Measurements from ENCODE around the gene GTPBP2.

DNA sequence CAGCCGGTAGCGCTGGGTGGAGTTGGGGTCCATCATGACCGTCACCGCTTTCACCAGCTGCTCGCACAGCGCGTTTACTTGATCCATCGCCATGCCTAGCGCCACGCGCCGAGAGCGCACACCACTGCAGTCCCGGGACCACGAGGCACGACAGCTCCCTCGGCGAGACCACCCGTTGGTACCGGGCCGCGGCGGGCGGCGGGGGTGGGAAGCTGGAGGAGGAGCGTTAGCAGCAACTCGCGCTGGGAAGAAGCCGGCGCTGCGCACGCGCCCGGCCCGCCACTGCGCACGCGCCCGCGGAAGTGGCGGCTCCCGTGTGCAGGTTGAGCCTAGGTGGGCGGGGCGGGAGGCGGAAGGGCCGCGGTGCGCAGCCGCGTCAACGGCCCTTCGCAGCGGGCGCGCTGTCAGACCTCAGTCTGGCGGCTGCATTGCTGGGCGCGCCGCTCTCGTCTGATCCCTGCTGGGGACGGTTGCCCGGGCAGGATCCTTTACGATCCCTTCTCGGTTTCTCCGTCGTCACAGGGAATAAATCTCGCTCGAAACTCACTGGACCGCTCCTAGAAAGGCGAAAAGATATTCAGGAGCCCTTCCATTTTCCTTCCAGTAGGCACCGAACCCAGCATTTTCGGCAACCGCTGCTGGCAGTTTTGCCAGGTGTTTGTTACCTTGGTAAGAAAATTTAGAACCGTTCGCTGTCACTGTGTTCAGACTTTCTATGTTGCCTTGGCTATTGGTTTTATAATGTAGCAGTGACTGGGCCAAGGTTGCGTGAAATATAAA lies 53.1 kb downstream of the GTPBP2 start, which contains the start of the genes POLH and XPO5:
- TF ChIP-seq ZFP30 (CRISPR knock-in tag; IDR thresholded peaks at IDR 0.05) (no peak), SNAI2 (CRISPR knock-in tag; IDR thresholded peaks at IDR 0.05) (no peak), ISL1 (CRISPR knock-in tag; IDR thresholded peaks at IDR 0.05) (no peak), RARB (CRISPR knock-in tag; IDR thresholded peaks at IDR 0.05) (no peak), ZFP3 (CRISPR knock-in tag; IDR thresholded peaks at IDR 0.05) (no peak), OSR1 (CRISPR knock-in tag; IDR thresholded peaks at IDR 0.05) (no peak), ESRRG (CRISPR knock-in tag; IDR thresholded peaks at IDR 0.05) (no peak), TCF4 (CRISPR knock-in tag; IDR thresholded peaks at IDR 0.05; ENCODE audit: borderline replicate concordance) (no peak), TOX (CRISPR knock-in tag; IDR thresholded peaks at IDR 0.05; ENCODE audit: borderline replicate concordance) (no peak)
- TF ChIP-seq, protein P1, sequence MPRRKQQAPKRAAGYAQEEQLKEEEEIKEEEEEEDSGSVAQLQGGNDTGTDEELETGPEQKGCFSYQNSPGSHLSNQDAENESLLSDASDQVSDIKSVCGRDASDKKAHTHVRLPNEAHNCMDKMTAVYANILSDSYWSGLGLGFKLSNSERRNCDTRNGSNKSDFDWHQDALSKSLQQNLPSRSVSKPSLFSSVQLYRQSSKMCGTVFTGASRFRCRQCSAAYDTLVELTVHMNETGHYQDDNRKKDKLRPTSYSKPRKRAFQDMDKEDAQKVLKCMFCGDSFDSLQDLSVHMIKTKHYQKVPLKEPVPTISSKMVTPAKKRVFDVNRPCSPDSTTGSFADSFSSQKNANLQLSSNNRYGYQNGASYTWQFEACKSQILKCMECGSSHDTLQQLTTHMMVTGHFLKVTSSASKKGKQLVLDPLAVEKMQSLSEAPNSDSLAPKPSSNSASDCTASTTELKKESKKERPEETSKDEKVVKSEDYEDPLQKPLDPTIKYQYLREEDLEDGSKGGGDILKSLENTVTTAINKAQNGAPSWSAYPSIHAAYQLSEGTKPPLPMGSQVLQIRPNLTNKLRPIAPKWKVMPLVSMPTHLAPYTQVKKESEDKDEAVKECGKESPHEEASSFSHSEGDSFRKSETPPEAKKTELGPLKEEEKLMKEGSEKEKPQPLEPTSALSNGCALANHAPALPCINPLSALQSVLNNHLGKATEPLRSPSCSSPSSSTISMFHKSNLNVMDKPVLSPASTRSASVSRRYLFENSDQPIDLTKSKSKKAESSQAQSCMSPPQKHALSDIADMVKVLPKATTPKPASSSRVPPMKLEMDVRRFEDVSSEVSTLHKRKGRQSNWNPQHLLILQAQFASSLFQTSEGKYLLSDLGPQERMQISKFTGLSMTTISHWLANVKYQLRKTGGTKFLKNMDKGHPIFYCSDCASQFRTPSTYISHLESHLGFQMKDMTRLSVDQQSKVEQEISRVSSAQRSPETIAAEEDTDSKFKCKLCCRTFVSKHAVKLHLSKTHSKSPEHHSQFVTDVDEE (CRISPR knock-in tag; IDR thresholded peaks at IDR 0.05): no peak
- TF ChIP-seq, protein P2, sequence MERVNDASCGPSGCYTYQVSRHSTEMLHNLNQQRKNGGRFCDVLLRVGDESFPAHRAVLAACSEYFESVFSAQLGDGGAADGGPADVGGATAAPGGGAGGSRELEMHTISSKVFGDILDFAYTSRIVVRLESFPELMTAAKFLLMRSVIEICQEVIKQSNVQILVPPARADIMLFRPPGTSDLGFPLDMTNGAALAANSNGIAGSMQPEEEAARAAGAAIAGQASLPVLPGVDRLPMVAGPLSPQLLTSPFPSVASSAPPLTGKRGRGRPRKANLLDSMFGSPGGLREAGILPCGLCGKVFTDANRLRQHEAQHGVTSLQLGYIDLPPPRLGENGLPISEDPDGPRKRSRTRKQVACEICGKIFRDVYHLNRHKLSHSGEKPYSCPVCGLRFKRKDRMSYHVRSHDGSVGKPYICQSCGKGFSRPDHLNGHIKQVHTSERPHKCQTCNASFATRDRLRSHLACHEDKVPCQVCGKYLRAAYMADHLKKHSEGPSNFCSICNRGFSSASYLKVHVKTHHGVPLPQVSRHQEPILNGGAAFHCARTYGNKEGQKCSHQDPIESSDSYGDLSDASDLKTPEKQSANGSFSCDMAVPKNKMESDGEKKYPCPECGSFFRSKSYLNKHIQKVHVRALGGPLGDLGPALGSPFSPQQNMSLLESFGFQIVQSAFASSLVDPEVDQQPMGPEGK (CRISPR knock-in tag; IDR thresholded peaks at IDR 0.05; ENCODE audit: borderline replicate concordance): no peak

Measured in SK-N-SH treated with all-trans-retinoic acid at 6 μM for 48 hours (cell line).